ACHN (cell line): ENCODE measurements around the gene NF1.
"Not testable (repeated sequence)": the region's sequence is repeated elsewhere in the genome, so short reads cannot be mapped to it uniquely, and the experiment has no call there.

Experiments used
- DNase-seq: peaks from one replicate; pipeline ENCODE4 v3.0.0-alpha.2; 2015
- in situ Hi-C: cut with HindIII; loops from 2 replicates; pipeline ENCODE4 v1.10.0; 2017; ENCODE audit warnings: low sequenced_read_pairs, low pct_ligation_motif_present, low pct_unique_long_range_greater_than_20kb

The NF1 gene

GRCh38 chr17:31329221-31329620, 234.4 kb downstream of the NF1 start:
- in situ Hi-C loops, result no loop called here
- DNase-seq, result no peak

- no peak for DNase-seq
- in situ Hi-C loops, result no loop called here
Observed at GRCh38 chr17:31339906-31340661, 245.3 kb downstream of the NF1 start.

GRCh38 chr17:31345191-31345747, 250.5 kb downstream of the NF1 start:
- in situ Hi-C loops, DNase-seq: not testable (repeated sequence)

DNA sequence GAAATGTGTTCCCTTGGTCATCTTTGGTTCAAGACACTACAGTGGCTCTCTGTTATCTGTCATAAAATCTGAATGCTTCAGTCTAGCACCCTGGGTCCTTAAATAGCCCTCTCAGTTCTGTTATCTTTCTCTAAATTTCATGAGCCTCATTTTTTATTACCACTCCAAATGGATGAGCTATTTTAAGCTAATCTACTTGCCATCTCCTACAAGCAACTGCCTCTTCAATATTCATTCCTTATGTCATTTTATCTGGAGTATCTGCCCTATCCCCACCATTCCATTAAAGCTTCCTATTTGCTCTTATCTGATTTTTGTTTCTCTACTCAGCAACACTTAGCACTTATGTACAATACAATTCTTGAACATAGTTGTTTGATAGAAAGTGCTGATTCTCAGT, 254.7 kb downstream of the NF1 start:
- in situ Hi-C loops, result no loop called here
- DNase-seq, result no peak

DNA sequence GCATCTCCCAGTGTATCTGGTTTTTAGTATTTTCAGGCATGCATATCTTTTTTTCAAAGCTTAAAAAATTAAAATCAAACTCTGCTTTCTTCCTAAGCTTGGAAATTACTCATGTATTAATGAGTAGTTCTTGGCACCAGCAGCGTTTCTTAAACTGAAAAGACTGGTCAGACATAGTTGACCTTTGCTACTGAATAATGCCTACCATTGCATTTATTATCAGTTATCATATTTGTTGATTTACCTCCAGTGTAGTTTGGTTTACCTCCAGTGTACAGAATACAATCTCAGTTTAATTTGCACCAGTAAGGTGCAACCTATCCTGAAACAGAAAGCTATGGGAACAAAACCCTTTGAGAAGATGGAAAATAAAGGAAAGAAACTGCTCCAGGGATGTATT, 261.2 kb downstream of the NF1 start:
- no peak for DNase-seq
- in situ Hi-C loops, result loop anchor here (25.0 kb wide), 1 partner anchor 94 kb away; no protein-coding TSS in a partner anchor

DNA sequence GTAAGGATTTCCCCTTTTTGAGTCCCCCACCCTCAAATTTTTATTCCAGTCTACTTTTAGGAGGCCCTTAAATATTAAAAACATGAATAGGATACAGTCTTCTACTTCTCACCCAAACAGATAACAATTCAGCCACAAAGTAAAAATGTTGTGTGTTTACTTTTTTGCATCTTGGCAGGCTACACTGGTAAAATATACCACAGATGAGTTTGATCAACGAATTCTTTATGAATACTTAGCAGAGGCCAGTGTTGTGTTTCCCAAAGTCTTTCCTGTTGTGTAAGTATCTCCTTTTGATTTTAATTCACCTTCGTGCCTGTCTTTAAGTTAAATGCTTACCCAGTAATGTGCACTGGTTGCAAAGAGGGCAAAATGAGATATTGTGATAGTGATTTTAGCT, 262.3 kb downstream of the NF1 start:
- in situ Hi-C loops, result loop anchor here (25.0 kb wide), 1 partner anchor 95 kb away; no protein-coding TSS in a partner anchor
- no peak for DNase-seq

DNA sequence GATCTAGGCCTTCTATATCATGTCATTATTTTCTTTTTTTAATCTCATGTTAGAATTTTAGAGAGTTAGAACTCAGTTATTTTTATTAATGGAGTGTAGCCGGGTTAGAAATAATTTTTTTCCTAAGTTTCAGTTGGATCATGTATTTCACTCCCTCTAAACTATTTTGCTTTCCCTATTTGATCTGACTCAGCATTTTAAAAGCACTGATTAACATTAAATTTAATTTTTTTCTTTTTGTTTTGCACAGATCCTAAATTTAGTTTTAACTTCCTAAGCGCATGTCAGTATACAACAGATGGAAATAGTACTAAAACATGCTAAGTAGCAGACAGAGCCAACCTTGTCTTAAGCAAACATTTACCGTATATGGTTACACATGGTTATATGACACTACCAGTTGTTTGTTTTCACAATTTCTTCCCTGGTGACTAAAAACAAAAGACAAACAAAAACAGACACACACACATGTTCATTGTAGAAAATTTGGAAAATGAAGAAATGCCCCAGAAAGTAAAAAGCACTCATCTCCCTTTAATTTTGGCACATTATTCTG, 263.1 kb downstream of the NF1 start:
- in situ Hi-C loops, result loop anchor here (25.0 kb wide), 1 partner anchor 96 kb away; no protein-coding TSS in a partner anchor
- DNase-seq, result no peak

DNA sequence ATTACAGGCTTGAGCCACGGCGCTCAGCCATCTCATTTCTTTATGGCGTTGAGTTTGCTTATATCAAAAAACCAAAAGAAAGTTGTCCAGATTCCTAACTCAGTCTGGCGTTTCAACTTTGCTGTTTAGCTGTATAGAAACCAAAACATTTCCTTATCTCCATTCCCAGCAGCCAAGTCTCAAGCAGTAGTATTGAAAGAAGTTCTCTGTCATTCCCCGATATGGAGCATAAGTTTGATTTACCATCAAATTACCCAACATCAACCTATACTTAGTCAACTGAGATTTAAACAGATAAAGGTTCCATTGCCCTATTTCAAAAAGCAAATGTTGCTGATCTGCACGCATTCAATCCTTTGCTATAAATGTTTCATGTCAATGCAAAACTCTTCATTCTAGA, 269.2 kb downstream of the NF1 start:
- in situ Hi-C loops, result loop anchor here (25.0 kb wide), 1 partner anchor 102 kb away; no protein-coding TSS in a partner anchor
- no peak for DNase-seq

DNA sequence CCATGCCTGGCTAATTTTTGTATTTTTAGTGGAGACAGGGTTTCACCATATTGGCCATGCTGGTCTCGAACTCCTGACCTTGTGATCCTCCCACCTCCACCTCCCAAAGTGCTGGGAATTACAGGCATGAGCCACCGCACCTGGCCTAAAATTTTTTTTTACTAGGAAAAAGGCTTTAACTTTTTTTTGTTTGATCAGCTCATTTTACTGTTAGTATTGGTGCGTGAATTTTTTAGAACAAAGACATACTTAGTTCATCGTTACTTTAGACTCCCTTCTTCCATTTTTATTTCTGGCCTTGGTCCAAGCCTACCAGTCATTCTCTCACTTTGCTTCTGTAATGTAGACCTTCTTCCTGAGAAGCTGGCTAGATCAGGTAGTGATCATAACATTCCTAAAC, 271.3 kb downstream of the NF1 start:
- in situ Hi-C loops, result loop anchor here (25.0 kb wide), 1 partner anchor 104 kb away; no protein-coding TSS in a partner anchor

DNA sequence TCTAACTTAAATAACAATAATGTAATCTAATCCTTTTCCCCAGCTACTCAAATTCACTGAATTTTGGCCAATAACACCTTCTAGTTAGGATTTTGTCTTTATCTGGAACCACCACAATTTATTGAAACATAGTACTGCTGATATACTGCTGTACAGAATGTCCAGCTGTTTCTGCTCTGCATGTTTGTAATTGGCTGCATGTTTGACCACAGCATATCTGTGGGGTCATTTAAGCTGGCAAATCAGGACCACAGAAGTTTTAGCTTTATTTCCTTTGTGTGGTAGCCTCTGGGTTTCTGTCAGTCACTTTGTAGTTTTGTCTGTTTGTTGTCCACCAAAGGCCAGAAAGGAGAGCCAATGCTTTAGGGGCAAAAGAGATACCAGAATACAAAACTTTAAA, 274.5 kb downstream of the NF1 start:
- in situ Hi-C loops, result loop anchor here (25.0 kb wide), 1 partner anchor 107 kb away; no protein-coding TSS in a partner anchor
- DNase-seq, result no peak

More for the DNA sequence above, 271.3 kb downstream of the NF1 start:
- DNase-seq, result no peak

- in situ Hi-C loops, result loop anchor here (25.0 kb wide), 1 partner anchor 109 kb away; no protein-coding TSS in a partner anchor
- DNase-seq, result no peak
Observed at GRCh38 chr17:31371511-31372097, 276.8 kb downstream of the NF1 start.

- in situ Hi-C loops, result loop anchor here (25.0 kb wide), 1 partner anchor 111 kb away; no protein-coding TSS in a partner anchor
- peak; percentile 72 for DNase-seq
Observed at GRCh38 chr17:31373150-31374093, 278.6 kb downstream of the NF1 start.

GRCh38 chr17:31374094-31374447, 279.3 kb downstream of the NF1 start:
- no peak for DNase-seq
- in situ Hi-C loops, result loop anchor here (25.0 kb wide), 1 partner anchor 112 kb away; no protein-coding TSS in a partner anchor

DNA sequence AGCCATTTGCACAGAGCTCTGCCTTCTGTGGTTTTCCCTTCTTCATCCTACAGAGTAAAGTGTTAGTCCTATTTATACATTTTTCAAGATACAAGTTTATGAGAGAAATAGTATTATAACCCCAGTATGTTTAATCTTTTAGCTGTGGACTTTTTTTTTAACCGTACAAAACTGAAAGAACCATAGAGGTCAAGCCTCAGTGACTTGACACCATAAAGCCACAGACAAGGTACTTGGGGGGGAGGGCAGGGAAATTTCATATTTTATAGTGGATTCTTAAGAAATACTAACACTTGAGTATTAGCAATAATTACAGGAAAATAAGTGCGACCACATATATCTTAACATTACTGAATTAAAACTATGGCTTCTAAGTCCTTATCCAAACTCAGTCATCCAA, 279.7 kb downstream of the NF1 start:
- in situ Hi-C loops, result loop anchor here (25.0 kb wide), 1 partner anchor 112 kb away; no protein-coding TSS in a partner anchor

DNA sequence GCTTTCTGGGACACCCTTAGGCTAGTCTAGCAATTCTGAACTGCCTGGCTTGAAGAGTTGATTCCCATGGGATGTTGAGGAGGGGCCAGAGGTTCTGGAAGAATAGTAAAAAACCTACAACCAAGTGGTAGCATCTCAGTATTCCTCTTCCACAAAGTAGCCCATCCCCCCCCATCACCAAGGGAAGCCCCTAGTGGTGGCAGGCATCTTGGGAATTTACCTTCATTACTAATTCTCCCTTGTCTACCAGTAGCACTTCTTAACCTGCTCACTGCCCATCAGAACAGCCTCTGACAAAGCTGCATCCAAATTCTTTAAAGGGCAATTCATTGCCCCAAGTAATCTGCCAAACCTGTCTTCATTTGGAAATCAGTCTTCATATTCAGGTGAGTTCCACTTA, 283.9 kb downstream of the NF1 start:
- in situ Hi-C loops, result no loop called here
- no peak for DNase-seq

More for the DNA sequence above, 279.7 kb downstream of the NF1 start:
- no peak for DNase-seq

GRCh38 chr17:31379597-31380205, 284.9 kb downstream of the NF1 start:
- in situ Hi-C loops, result no loop called here
- no peak for DNase-seq

DNA sequence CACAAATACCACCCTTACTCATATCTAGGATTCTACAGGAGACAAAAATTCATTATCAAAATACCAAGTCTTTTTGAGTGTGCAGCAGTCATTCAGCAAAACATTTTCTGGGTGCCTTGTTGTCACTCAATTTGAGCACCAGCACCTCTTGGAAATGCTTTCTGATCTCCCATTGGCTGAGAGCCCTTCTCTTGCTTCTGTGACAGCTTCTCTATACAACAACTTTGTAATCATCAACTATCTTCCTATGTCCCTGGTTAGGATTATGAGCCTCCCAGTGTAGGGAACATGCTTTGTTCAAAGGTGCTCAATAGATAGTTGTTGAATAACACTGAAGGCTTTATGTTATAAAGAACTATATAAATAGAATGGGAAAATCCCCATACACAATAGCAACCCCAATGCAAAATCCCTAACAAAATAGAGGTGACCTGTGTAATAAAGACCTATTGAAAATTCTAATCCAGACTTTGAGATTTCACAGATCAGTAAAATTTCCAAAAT, 286.4 kb downstream of the NF1 start:
- no peak for DNase-seq
- in situ Hi-C loops, result no loop called here
